OCI-LY3 (cell line): ENCODE results near the gene NLE1.

Experiments used
- H2AFZ ChIP-seq: fragments of 200-600, 300-600 bp; shearing (Covaris generic); 2 replicates; pipeline ENCODE4 v1.6.0; 2014; ENCODE audit warnings: antibody characterized with exemption, low read depth, low read length
- H3K27ac ChIP-seq: fragments of 200-600, 300-600 bp; sonication (generic); 2 replicates; pipeline ENCODE4 v1.5.1; 2014; ENCODE audit warnings: mild to moderate bottlenecking, low read length, moderate library complexity, mixed read lengths
- H3K27me3 ChIP-seq: fragments of 200-600, 300-600 bp; sonication (generic); 2 replicates; pipeline ENCODE4 v1.6.1; 2014; ENCODE audit warnings: low read depth, low read length, mixed read lengths
- H3K36me3 ChIP-seq: fragments of 200-600, 300-600 bp; sonication (generic); replicated peaks from 2 replicates; pipeline ENCODE3; 2014; ENCODE audit warnings: low read depth, low read length, mixed read lengths
- H3K4me1 ChIP-seq: fragments of 300-600, 200-600 bp; sonication (generic); 2 replicates; pipeline ENCODE4 v1.6.1; 2014; ENCODE audit warnings: low read length, mixed read lengths
- H3K4me2 ChIP-seq: fragments of 200-600, 300-600 bp; sonication (generic); 2 replicates; pipeline ENCODE4 v1.6.1; 2014; ENCODE audit warnings: low read length, mixed read lengths
- H3K4me3 ChIP-seq: fragments of 300-600, 200-600 bp; sonication (generic); 2 replicates; pipeline ENCODE4 v1.5.1; 2014; ENCODE audit warnings: antibody characterized with exemption, mild to moderate bottlenecking, low read length, moderate library complexity
- H3K79me2 ChIP-seq: fragments of 300-600, 200-600 bp; shearing (Covaris generic); 2 replicates; pipeline ENCODE4 v1.6.1; 2014; ENCODE audit warnings: mild to moderate bottlenecking, low read length, mixed read lengths
- H3K9ac ChIP-seq: fragments of 300-600, 200-600 bp; shearing (Covaris generic); 2 replicates; pipeline ENCODE4 v1.6.0; 2014; ENCODE audit warnings: mild to moderate bottlenecking, low read length, moderate library complexity
- H3K9me3 ChIP-seq: fragments of 200-600, 300-600 bp; shearing (Covaris generic); 2 replicates; pipeline ENCODE4 v1.6.1; 2014; ENCODE audit warnings: low read length, mixed read lengths; ENCODE audit not compliant: insufficient read depth
- H4K20me1 ChIP-seq: fragments of 200-600, 300-600 bp; sonication (generic); 2 replicates; pipeline ENCODE4 v1.6.1; 2016; ENCODE audit warnings: low read length, mixed read lengths; ENCODE audit not compliant: insufficient read depth
- EZH2phosphoT487 ChIP-seq: fragments of 200-600 bp; shearing (Covaris generic); IDR thresholded peaks from 2 replicates; pipeline ENCODE4 v1.6.1; 2018; ENCODE audit warnings: antibody characterized with exemption, mixed run types, low read depth
- TF ChIP-seq, protein P1 (sequence below): fragments of 200-600, 300-600 bp; sonication (generic); IDR thresholded peaks from 2 replicates; pipeline ENCODE4 v1.5.1; 2014; ENCODE audit warnings: antibody characterized with exemption, low read length, low read depth

NLE1 gene

DNA sequence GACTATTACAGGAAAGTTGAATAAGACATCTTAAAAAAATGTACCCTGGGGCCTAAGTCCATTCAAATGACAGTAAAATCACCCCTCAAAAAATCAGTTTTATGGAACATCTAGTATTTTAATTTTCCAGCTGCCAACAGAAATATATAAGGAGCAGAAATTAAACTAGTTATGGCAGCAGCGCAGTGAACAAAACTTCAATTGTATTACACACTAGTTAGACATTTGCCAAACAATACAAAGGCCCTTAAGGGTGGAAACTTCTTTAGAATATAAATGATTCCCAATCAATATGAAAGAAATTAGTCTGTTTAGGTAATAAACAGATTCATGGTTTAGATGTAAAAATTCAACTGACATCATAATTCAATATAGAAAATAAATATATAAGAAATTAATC is 60.5 kb downstream of the NLE1 start:
- H3K9me3 ChIP-seq, result no peaks in the 10 kb centered on the region
- H3K79me2 ChIP-seq, result peaks cover 95% of the 10 kb centered on the region
- H3K4me2 ChIP-seq, result peak overlapping the region; percentile 62
- TF ChIP-seq, protein P1, sequence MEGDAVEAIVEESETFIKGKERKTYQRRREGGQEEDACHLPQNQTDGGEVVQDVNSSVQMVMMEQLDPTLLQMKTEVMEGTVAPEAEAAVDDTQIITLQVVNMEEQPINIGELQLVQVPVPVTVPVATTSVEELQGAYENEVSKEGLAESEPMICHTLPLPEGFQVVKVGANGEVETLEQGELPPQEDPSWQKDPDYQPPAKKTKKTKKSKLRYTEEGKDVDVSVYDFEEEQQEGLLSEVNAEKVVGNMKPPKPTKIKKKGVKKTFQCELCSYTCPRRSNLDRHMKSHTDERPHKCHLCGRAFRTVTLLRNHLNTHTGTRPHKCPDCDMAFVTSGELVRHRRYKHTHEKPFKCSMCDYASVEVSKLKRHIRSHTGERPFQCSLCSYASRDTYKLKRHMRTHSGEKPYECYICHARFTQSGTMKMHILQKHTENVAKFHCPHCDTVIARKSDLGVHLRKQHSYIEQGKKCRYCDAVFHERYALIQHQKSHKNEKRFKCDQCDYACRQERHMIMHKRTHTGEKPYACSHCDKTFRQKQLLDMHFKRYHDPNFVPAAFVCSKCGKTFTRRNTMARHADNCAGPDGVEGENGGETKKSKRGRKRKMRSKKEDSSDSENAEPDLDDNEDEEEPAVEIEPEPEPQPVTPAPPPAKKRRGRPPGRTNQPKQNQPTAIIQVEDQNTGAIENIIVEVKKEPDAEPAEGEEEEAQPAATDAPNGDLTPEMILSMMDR, result no peak
- TF ChIP-seq EZH2phosphoT487, result no peak
- peaks cover 3% of the 10 kb centered on the region for H3K36me3 ChIP-seq
- H3K27me3 ChIP-seq, result no peaks in the 10 kb centered on the region
- H2AFZ ChIP-seq, result no peak overlapping the region
- peak overlapping the region; percentile 47; the same call in 1 of the 2 replicates for H3K9ac ChIP-seq
- peaks cover 42% of the 10 kb centered on the region for H3K4me1 ChIP-seq
- H3K27ac ChIP-seq, result peak overlapping the region; percentile 67; the same call in 1 of the 2 replicates
- no peak overlapping the region for H3K4me3 ChIP-seq
- no peaks in the 10 kb centered on the region for H4K20me1 ChIP-seq

DNA sequence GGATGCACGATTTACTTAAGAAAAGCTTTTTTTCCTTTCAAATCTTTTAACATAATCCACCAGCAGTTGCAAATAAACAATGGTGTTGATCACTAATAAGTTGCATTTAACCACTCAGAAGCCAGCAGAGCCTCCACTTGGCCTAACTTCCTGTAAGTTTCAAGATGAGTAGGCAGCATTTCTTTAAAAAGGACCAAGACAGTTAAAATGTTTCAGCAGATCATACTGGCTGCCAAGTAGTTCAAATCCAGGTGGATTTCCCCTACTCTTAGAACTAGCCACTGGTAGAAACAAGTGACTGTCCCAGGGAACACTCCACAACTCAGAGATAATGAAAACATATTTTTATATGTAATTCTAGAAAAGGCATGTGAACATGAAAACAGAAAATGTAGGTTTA is 61.6 kb downstream of the NLE1 start:
- H3K27ac ChIP-seq, result peak overlapping the region; percentile 67
- H2AFZ ChIP-seq, result no peak overlapping the region
- H4K20me1 ChIP-seq, result no peaks in the 10 kb centered on the region
- no peaks in the 10 kb centered on the region for H3K9me3 ChIP-seq
- peaks cover 3% of the 10 kb centered on the region for H3K36me3 ChIP-seq
- TF ChIP-seq, protein P1, result no peak
- no peak for TF ChIP-seq EZH2phosphoT487
- H3K4me3 ChIP-seq, result peak overlapping the region; percentile 32
- peak overlapping the region; percentile 62 for H3K4me2 ChIP-seq
- H3K79me2 ChIP-seq, result peaks cover 88% of the 10 kb centered on the region
- no peaks in the 10 kb centered on the region for H3K27me3 ChIP-seq
- H3K9ac ChIP-seq, result peak overlapping the region; percentile 47
- peaks cover 40% of the 10 kb centered on the region for H3K4me1 ChIP-seq

DNA sequence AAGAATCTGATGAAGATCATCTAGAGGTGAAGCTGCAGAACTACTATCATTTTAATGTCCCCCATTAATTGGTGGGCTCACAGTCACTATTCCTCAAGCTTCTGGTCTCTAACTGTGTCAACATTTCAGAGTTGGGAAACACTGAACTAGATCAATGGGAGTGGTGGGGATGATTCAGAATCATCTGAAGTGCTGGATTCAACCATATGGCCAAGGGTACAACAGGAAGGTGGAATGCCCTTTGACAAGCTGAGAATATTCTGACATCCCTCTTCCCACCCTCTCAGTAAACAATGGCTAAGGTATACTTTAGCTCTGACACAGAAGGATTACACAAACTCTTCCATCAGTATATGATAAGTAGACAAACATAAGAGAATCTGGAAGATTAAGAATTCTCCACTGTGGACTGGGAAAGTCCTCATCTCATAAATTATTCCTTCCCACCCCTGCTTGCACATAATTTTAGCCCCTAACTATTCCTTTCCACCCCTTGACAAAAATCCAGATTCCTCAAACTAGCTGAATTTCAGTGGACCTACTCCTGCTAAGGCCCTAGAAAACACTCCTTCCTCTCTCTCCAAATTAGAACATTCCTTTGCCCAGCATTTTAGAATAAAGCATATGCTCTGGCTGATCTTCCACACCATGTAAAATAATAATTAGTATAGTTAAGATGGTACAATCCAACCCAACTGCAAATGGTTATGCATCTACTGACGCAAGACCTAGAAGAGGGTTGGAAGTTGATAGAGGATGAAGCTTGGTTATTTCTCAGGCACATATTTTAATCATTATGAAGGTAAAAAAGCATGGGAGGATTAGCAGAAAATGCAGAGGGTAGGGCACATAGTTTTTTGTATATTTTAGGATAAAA is 62.3 kb downstream of the NLE1 start:
- Histone ChIP-seq H3K4me3 (peak overlapping the region; percentile 32), H3K79me2 (peaks cover 89% of the 10 kb centered on the region), H3K27me3 (no peaks in the 10 kb centered on the region), H2AFZ (no peak overlapping the region), H3K27ac (peak overlapping the region; percentile 67), H3K4me2 (peak overlapping the region; percentile 62), H3K9ac (peak overlapping the region; percentile 47; the same call in 1 of the 2 replicates), H3K36me3 (peaks cover 3% of the 10 kb centered on the region), H3K9me3 (no peaks in the 10 kb centered on the region), H4K20me1 (no peaks in the 10 kb centered on the region), H3K4me1 (peaks cover 44% of the 10 kb centered on the region)
- TF ChIP-seq EZH2phosphoT487, result no peak
- TF ChIP-seq, protein P1, result no peak
